GM12873 (cell line): ENCODE measurements around the gene GABRD.

Experiments used
- CTCF ChIP-seq: IDR thresholded peaks from 2 replicates; pipeline ENCODE4 v1.5.1; 2012; ENCODE audit warnings: low read depth, mild to moderate bottlenecking, moderate library complexity, low read length, control low read depth; ENCODE audit not compliant: insufficient read depth; ENCODE audit errors: missing control alignments

GABRD gene

DNA sequence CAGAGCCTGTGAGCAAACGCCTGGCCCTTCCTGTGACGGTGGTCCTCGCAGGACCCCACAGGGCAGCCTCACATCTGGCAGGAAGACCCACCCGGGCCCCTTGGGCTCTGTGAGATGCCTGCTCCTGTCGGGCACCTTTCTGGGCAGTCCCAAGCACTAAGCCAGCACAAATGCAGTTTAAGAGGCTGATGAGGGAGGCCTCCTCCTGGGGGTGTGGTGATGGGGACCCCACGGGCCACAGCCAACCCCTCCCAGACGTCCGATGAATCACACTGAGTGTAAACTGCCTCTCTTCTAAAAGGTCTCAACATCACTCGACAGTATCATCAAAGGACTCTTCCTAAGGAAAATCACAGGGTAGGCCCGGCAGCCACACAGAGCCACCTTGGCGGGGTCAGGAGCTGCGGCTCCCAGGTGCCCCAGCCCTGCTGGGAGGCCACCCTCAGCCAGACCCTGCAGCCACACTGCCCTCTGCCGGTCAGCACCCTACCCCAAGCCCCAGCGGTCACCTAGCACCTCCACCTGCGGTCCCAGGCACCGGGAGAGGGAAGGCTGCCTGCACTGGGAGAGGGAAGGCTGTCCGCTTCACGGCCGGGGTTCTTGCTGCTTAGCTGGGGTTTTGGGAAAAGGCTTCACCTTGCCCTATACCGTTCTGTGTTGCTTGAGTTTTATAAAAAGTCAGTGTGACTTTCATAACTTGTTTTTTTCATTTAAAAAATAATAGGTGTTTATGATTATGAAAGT, 27.2 kb downstream of the GABRD start:
- peak; percentile 78 for TF ChIP-seq CTCF

DNA sequence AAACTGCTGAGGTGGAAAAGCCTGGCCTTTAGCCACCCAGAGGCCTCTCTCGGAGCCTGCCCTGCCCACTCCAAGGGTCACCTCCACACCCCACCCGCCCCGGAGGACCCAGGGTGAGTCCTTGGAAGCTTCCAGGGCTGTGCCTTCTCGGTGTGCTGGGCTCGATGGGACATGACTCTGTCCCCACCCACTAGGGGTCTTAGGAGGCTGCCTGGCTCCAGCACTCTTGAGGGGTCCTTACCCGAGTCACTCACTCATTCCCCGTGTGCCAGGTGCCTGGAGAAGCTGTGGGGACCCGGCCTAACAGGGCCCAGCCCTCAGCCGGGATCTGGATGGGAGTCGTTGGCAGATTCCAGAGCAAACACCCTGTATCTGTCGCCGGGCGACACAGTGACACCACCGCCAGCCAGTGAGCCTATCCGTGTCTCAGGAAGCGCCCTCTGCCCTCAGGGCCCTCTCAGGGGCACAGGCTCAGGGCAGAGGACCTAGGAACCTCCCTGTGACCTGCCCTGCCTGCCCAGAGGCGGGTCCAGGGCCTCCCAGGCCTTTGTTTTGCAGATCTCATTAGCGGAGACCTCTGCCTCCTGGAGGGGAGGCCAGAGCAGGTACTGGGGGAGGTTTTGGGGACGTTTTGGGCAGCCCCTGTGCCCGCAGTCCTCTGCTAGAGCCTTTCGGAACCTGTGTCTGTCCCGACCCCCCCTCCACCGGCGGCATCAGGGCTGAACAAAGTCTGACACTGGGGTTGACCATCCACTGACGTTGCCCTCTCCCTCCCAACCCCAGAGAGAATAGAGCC, 28.0 kb downstream of the GABRD start:
- TF ChIP-seq CTCF = no peak

DNA sequence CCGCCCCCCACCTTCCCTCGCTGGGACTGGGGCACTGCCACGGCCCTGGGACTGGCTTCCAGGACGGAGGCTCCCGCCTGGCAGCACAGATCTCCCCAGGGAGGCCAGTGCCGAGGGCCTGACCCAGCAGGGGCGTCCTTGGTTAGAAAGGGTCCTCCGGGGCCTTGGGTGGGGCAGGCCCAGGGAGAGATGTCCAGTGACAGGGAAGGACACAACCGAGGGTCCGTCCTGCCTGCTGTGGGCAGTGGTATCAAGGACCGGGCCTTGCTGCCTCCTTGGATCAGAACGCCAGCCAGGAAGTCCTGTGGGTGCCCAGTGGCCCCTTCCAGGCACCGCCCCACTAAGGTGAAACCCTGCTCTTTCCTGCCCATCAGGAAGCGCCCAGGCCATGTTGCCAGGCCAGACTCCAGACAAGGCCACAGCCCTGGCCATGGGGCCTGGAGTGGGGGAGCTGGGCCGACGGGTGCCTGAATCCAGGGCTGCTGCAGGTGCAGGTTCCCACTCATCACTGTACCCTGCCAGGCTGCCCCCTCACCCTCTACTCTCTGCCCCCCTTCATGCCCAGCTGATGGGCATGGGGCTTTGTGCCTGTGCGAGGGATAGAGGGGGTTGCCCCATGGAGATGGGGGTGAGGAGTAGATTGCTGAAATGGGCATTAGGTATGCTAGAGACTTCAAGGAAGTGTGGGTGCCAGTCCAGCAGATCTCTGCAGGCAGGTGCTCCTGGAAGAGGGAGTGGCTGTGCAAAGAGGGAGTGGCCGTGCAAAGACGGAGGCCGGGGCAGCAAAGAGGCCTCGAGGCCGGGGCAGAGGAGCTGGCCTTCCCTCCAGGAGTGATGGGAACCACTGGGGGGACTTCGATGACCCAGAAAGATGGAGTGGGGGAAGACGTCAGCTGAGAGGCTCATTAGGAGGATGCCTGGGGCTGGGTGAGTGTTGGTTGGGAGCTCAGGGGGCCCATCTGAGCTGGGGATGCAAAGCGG, 28.9 kb downstream of the GABRD start:
- no peak for TF ChIP-seq CTCF

DNA sequence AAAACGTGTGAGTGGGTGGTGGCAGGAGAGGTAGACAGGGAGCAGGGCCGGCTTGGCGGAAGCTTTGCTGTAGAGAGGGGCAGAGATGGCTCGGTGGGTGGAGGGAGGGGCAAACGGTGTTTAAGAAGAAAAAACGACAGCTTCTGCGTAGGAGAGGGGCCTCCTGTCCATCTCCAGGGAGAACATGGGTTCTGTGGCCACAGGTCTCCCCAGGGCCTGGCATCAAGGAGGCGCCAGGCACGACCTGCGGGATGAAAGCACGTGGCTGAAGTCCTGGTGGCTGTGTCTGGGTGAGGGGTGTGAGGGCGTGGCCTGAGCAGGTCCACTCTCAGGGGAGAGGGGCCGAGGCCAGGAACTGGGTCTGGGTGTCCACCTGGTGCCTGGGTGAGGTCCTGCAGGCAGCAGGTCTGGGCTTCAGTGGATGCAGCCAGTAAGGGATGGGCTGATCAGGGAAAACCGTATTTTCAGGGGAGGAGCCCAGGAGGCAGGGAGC, 30.1 kb downstream of the GABRD start:
- peak; percentile 11 for TF ChIP-seq CTCF

DNA sequence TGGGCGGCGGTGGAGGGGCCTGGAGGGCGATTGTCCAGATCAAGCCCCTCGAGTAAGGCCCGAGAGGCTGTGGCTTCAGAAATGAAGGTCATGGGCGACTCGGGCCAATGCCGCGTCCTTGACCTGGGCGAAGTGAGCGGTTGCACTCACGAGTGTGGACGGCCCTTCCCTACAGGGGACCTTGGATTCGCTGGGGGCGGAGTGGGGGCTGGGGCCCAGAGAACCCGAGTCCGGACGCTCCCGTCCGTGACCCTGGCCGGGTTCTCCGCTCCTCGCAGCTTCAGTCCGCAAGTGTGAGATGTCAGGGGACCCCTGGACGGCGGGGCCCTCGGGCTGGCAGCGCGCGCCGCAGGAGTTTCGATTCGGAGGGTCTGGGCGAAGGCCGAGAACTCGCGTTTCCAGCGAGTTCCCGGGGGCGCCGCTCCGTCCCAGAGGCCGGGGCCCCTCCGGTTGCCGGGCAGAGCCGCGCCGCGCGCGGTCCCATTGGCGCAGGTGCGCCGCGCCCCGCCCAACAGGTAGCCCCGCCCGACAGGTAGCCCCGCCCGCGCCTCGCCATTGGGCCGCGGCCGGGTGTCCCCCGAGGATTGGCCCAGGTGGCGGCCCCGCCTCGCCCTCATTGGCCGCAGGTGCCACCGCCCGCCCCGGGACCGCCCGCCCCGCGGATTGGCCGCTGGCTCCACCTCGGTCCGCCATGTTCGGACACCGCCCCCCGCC, 30.7 kb downstream of the GABRD start, which contains the start of gene PRKCZ:
Gene PRKCZ (plus strand): TSS at position 694 of the 714 bp plus-strand sequence. CDS start 220 bp downstream, outside the sequence.
- no peak for TF ChIP-seq CTCF

DNA sequence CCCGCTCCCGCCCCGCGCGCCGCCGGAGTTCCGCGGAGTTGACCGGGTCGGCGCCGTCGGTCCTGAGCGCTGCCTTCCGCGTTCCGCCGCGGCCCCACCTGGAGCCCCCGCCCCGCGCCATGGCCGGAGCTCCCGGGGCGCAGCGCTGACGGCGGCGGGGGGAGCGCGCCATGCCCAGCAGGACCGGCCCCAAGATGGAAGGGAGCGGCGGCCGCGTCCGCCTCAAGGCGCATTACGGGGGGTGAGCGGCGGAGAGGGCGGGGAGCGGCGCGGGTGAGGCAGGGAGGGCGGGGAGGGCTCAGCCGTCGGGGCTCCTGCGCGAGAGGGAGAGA, 31.3 kb downstream of the GABRD start:
- TF ChIP-seq CTCF = no peak
